ENCODE results near the gene NOXA1.
"Not testable (repeated sequence)": the region's sequence is repeated elsewhere in the genome, so short reads cannot be mapped to it uniquely, and the experiment has no call there.

The NOXA1 gene

GRCh38 chr9:137381501-137382443 lies 41.4 kb upstream of the NOXA1 start:
- no peak for TF ChIP-seq TAF1 (IDR thresholded peaks at IDR 0.05; ENCODE audit: borderline replicate concordance, low read depth, low read length)
- no peak for TF ChIP-seq POLR2AphosphoS5 (IDR thresholded peaks at IDR 0.05; ENCODE audit: low read depth, low read length)
- TF ChIP-seq POLR2A (IDR thresholded peaks at IDR 0.05; ENCODE audit: low read depth, low read length): no peak
- DNase-seq (ENCODE audit: insufficient read length) (no peak), FAIRE-seq (no peak)

GRCh38 chr9:137382444-137383080 lies 40.6 kb upstream of the NOXA1 start:
- no peak for FAIRE-seq
- no peak for TF ChIP-seq POLR2AphosphoS5 (IDR thresholded peaks at IDR 0.05; ENCODE audit: low read depth, low read length)
- no peak for TF ChIP-seq TAF1 (IDR thresholded peaks at IDR 0.05; ENCODE audit: borderline replicate concordance, low read depth, low read length)
- no peak for TF ChIP-seq POLR2A (IDR thresholded peaks at IDR 0.05; ENCODE audit: low read depth, low read length)
- DNase-seq (ENCODE audit: insufficient read length): no peak

- FAIRE-seq (no peak), DNase-seq (ENCODE audit: insufficient read length) (no peak)
- no peak for TF ChIP-seq POLR2A (IDR thresholded peaks at IDR 0.05; ENCODE audit: low read depth, low read length)
- TF ChIP-seq POLR2AphosphoS5 (IDR thresholded peaks at IDR 0.05; ENCODE audit: low read depth, low read length): no peak
- TF ChIP-seq TAF1 (IDR thresholded peaks at IDR 0.05; ENCODE audit: borderline replicate concordance, low read depth, low read length): no peak
Observed at GRCh38 chr9:137383081-137383783, 40.0 kb upstream of the NOXA1 start.

- TF ChIP-seq POLR2AphosphoS5 (IDR thresholded peaks at IDR 0.05; ENCODE audit: low read depth, low read length) (no peak), TAF1 (IDR thresholded peaks at IDR 0.05; ENCODE audit: borderline replicate concordance, low read depth, low read length) (no peak), POLR2A (IDR thresholded peaks at IDR 0.05; ENCODE audit: low read depth, low read length) (no peak)
- no peak for DNase-seq (ENCODE audit: insufficient read length)
- FAIRE-seq: no peak
Observed at GRCh38 chr9:137383784-137384756, 39.1 kb upstream of the NOXA1 start.

- TF ChIP-seq TAF1 (IDR thresholded peaks at IDR 0.05; ENCODE audit: borderline replicate concordance, low read depth, low read length) (no peak), POLR2A (IDR thresholded peaks at IDR 0.05; ENCODE audit: low read depth, low read length) (no peak), POLR2AphosphoS5 (IDR thresholded peaks at IDR 0.05; ENCODE audit: low read depth, low read length) (no peak)
- no peak for FAIRE-seq
- no peak for DNase-seq (ENCODE audit: insufficient read length)
Observed at GRCh38 chr9:137385061-137385655, 38.0 kb upstream of the NOXA1 start.

GRCh38 chr9:137386507-137387113 lies 36.6 kb upstream of the NOXA1 start:
- FAIRE-seq; DNase-seq (ENCODE audit: insufficient read length): not testable (repeated sequence)

- FAIRE-seq: no peak
- DNase-seq (ENCODE audit: insufficient read length): no peak
- TF ChIP-seq POLR2AphosphoS5 (IDR thresholded peaks at IDR 0.05; ENCODE audit: low read depth, low read length) (no peak), POLR2A (IDR thresholded peaks at IDR 0.05; ENCODE audit: low read depth, low read length) (no peak), TAF1 (IDR thresholded peaks at IDR 0.05; ENCODE audit: borderline replicate concordance, low read depth, low read length) (no peak)
Observed at GRCh38 chr9:137387114-137387890, 35.9 kb upstream of the NOXA1 start.

- TF ChIP-seq TAF1 (IDR thresholded peaks at IDR 0.05; ENCODE audit: borderline replicate concordance, low read depth, low read length) (no peak), POLR2A (IDR thresholded peaks at IDR 0.05; ENCODE audit: low read depth, low read length) (no peak), POLR2AphosphoS5 (IDR thresholded peaks at IDR 0.05; ENCODE audit: low read depth, low read length) (no peak)
- no peak for DNase-seq (ENCODE audit: insufficient read length)
- FAIRE-seq: no peak
Observed at GRCh38 chr9:137387891-137388560, 35.2 kb upstream of the NOXA1 start.

Data from GM12892 (cell line).